Liver (tissue), 9 donors: ENCODE measurements around the gene ANKRD35. TPM values are rescaled to one million over a fixed set of nuclear protein-coding genes. Genes with fewer than 3 reads are reported as not detected.

Source experiments
- DNase-seq: peaks from one replicate; pipeline ENCODE4 v3.0.0-alpha.2; 2017; ENCODE audit warnings: low spot score
- H3K27ac ChIP-seq, 2 donors: one replicate each; pipeline ENCODE4 v1.7.0; 2013; ENCODE audit warnings: inconsistent platforms in 2 of 2, low read length in 2 of 2, control low read depth in 1 of 2, low read depth in 1 of 2, mild to moderate bottlenecking in 1 of 2
- H3K27me3 ChIP-seq, 4 donors: one replicate each; pipeline versions ENCODE4 v1.6.1 to v1.7.0; 2013; ENCODE audit warnings: low read length in 3 of 4, inconsistent platforms in 1 of 4, mild to moderate bottlenecking in 1 of 4, moderate library complexity in 1 of 4; ENCODE audit not compliant: control insufficient read depth in 4 of 4, insufficient read depth in 4 of 4
- H3K36me3 ChIP-seq, 4 donors: one replicate each; pipeline versions ENCODE4 v1.6.1 to v1.7.0; 2013; ENCODE audit warnings: low read length in 3 of 4, mild to moderate bottlenecking in 3 of 4, low read depth in 1 of 4, moderate library complexity in 1 of 4; ENCODE audit not compliant: control insufficient read depth in 4 of 4, insufficient read depth in 3 of 4
- H3K4me1 ChIP-seq, 4 donors: one replicate each; pipeline versions ENCODE4 v1.6.1 to v1.7.0; 2013; ENCODE audit warnings: low read length in 3 of 4, mild to moderate bottlenecking in 3 of 4, moderate library complexity in 1 of 4; ENCODE audit not compliant: control insufficient read depth in 4 of 4, insufficient read depth in 4 of 4
- H3K4me3 ChIP-seq, 3 donors: one replicate each; pipeline versions ENCODE4 v1.6.1 to v1.7.0; 2013; ENCODE audit warnings: low read length in 3 of 3, control low read depth in 1 of 3, low read depth in 1 of 3, mild to moderate bottlenecking in 1 of 3
- H3K9ac ChIP-seq, 2 donors: one replicate each; pipeline ENCODE4 v1.7.0; 2013; ENCODE audit warnings: low read length in 2 of 2, mild to moderate bottlenecking in 2 of 2, moderate library complexity in 2 of 2, control low read depth in 1 of 2, low read depth in 1 of 2
- H3K9me3 ChIP-seq, 4 donors: one replicate each; pipeline versions ENCODE4 v1.6.1 to v1.7.0; 2013; ENCODE audit warnings: low read length in 3 of 4; ENCODE audit not compliant: control insufficient read depth in 4 of 4
- EGR1 ChIP-seq, 2 donors: IDR thresholded peaks; 2 replicates each; pipeline ENCODE4 v1.6.1; 2016 to 2018; ENCODE audit warnings: antibody characterized with exemption in 2 of 2, low read depth in 2 of 2
- GABPA ChIP-seq, 2 donors: IDR thresholded peaks in 1 of 2; conservative IDR thresholded peaks in 1 of 2; 2 replicates each; pipeline ENCODE4 v1.6.1; 2016; ENCODE audit warnings: antibody characterized with exemption in 2 of 2, mild to moderate bottlenecking in 1 of 2, moderate library complexity in 1 of 2
- HNF4G ChIP-seq: IDR thresholded peaks from 2 replicates; pipeline ENCODE4 v1.6.1; 2016; ENCODE audit warnings: antibody characterized with exemption
- RAD21 ChIP-seq, 2 donors: IDR thresholded peaks; 2 replicates each; pipeline ENCODE4 v1.6.1; 2016; ENCODE audit warnings: antibody characterized with exemption in 2 of 2, mild to moderate bottlenecking in 2 of 2
- RXRA ChIP-seq, 2 donors: IDR thresholded peaks; 2 replicates each; pipeline ENCODE4 v1.6.1; 2017 to 2018; ENCODE audit warnings: antibody characterized with exemption in 2 of 2, mild to moderate bottlenecking in 1 of 2
- YY1 ChIP-seq: IDR thresholded peaks from 2 replicates; pipeline ENCODE4 v1.6.1; 2016; ENCODE audit warnings: antibody characterized with exemption, mild to moderate bottlenecking
- WGBS: extraction: QIAGEN DNeasy Blood & Tissue Kit; methylation state at CpG from one replicate; pipeline ENCODE4 v1.1.7; 2013; 5-methylcytosine and 5-hydroxymethylcytosine counted together
- polyA plus RNA-seq, 2 donors: library from polyadenylated mRNA; stranded (reverse) in 1 of 2; unstranded in 1 of 2; fragments of 200-250 nt in 1 of 2; fragments of >200 nt in 1 of 2; fragmentation: Nextera tagmentation in 1 of 2; extraction: Ambion mirVana in 1 of 2; gene quantifications; one replicate each; pipeline versions ENCODE4 v1.2.1 to v1.2.3, GENCODE V29; 2013 to 2015
- total RNA-seq, 2 donors: library from RNA; depleted of rRNA; stranded (reverse); fragments of >200 nt; gene quantifications; one replicate each; pipeline ENCODE4 v1.2.3, GENCODE V29; 2014
- TF ChIP-seq, protein P1 (sequence below): IDR thresholded peaks from 2 replicates; pipeline ENCODE4 v1.6.1; 2016; ENCODE audit warnings: antibody characterized with exemption, mild to moderate bottlenecking
- TF ChIP-seq, protein P2 (sequence below): IDR thresholded peaks from 2 replicates; pipeline ENCODE4 v1.6.1; 2016; ENCODE audit warnings: antibody characterized with exemption
- TF ChIP-seq, protein P3 (sequence below): IDR thresholded peaks from 2 replicates; pipeline ENCODE4 v1.6.1; 2016; ENCODE audit warnings: antibody characterized with exemption
- donor health status: healthy.
- donor health status: healthy.
- donor health status: healthy.
- donor health status: healthy.
- donor health status: healthy.

ANKRD35 gene
- total and polyA plus RNA-seq, 4 donors, result 0.05 to 1.9 (median 1.4) TPM

DNA sequence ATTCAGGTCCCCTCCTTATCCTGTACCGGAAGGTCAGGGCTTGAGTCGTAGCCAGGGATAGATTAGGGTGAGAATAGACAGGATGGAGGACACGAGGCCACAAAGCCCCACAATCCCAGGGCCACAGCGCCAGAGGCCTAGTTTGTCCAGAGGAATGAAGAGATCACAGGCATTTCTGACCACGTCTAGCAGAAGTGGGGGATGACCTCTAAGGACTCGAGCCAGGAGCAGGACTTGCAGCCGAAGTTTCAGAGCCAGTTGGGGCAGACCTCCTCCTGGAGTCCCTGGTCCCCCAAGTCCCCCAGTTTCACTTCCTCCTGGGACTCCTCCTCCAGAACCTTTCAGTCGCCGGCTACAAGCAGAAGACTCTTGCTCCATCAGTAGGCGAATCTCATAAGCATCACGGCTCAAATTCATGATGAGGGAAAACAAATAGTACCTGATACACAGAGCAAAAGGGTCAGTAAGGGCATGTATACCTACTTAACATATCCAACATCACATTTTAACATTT is 26.5 kb upstream of the ANKRD35 start:
- H3K4me1 ChIP-seq, result peaks cover 0 to 3% (median 0%) of the 10 kb centered on the region in 4 donors
- H3K27me3 ChIP-seq, result no peaks in the 10 kb centered on the region
- TF ChIP-seq RAD21 (IDR thresholded peaks at IDR 0.05), result no peak
- TF ChIP-seq, protein P1, sequence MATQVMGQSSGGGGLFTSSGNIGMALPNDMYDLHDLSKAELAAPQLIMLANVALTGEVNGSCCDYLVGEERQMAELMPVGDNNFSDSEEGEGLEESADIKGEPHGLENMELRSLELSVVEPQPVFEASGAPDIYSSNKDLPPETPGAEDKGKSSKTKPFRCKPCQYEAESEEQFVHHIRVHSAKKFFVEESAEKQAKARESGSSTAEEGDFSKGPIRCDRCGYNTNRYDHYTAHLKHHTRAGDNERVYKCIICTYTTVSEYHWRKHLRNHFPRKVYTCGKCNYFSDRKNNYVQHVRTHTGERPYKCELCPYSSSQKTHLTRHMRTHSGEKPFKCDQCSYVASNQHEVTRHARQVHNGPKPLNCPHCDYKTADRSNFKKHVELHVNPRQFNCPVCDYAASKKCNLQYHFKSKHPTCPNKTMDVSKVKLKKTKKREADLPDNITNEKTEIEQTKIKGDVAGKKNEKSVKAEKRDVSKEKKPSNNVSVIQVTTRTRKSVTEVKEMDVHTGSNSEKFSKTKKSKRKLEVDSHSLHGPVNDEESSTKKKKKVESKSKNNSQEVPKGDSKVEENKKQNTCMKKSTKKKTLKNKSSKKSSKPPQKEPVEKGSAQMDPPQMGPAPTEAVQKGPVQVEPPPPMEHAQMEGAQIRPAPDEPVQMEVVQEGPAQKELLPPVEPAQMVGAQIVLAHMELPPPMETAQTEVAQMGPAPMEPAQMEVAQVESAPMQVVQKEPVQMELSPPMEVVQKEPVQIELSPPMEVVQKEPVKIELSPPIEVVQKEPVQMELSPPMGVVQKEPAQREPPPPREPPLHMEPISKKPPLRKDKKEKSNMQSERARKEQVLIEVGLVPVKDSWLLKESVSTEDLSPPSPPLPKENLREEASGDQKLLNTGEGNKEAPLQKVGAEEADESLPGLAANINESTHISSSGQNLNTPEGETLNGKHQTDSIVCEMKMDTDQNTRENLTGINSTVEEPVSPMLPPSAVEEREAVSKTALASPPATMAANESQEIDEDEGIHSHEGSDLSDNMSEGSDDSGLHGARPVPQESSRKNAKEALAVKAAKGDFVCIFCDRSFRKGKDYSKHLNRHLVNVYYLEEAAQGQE, result no peak
- TF ChIP-seq YY1, result no peak
- no peak for TF ChIP-seq EGR1 (IDR thresholded peaks at IDR 0.05; ENCODE audit: low read depth in 2 of 2)
- TF ChIP-seq, protein P2, sequence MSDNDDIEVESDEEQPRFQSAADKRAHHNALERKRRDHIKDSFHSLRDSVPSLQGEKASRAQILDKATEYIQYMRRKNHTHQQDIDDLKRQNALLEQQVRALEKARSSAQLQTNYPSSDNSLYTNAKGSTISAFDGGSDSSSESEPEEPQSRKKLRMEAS, result no peak
- no peak for TF ChIP-seq GABPA (IDR thresholded peaks at IDR 0.05 in 1 of 2, conservative IDR thresholded peaks at IDR 0.05 in 1 of 2)
- no peak overlapping the region for H3K4me3 ChIP-seq
- no peak overlapping the region for H3K27ac ChIP-seq
- H3K9me3 ChIP-seq, result no peaks in the 10 kb centered on the region
- 83% methylated on average over 11 of the region's 11 CpGs for WGBS
- peaks cover 7 to 20% (median 14%) of the 10 kb centered on the region in 4 donors for H3K36me3 ChIP-seq
- no peak overlapping the region for H3K9ac ChIP-seq
- no peak for DNase-seq

DNA sequence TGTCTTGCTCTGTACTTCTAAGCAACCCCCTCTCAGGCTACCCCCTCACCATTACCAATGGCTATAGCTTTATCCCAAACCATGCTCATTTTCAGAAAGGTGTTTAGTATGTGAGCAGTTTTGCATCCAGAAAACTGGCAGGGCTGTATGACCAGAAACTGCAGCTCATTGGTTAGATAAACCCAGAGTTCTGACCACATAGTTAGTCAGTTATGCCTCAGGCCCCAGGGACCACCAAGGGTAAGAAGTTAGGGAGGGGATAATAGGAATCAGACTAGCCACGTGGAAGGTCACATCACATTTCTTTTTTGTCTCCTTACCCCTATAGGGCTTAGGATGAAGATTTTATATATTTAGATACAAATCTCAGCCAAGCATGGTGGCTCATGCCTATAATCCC is 23.0 kb upstream of the ANKRD35 start:
- Histone ChIP-seq H3K27ac (no peak overlapping the region), H3K36me3 (peaks cover 4 to 13% (median 10%) of the 10 kb centered on the region in 4 donors), H3K9ac (no peak overlapping the region), H3K27me3 (no peaks in the 10 kb centered on the region), H3K4me3 (no peak overlapping the region), H3K4me1 (no peaks in the 10 kb centered on the region), H3K9me3 (no peaks in the 10 kb centered on the region)
- no peak for DNase-seq
- 81% methylated on average over 1 of the region's 1 CpG for WGBS
- no peak for TF ChIP-seq GABPA (IDR thresholded peaks at IDR 0.05 in 1 of 2, conservative IDR thresholded peaks at IDR 0.05 in 1 of 2)
- TF ChIP-seq RXRA (IDR thresholded peaks at IDR 0.05), result no peak
- TF ChIP-seq, protein P3, sequence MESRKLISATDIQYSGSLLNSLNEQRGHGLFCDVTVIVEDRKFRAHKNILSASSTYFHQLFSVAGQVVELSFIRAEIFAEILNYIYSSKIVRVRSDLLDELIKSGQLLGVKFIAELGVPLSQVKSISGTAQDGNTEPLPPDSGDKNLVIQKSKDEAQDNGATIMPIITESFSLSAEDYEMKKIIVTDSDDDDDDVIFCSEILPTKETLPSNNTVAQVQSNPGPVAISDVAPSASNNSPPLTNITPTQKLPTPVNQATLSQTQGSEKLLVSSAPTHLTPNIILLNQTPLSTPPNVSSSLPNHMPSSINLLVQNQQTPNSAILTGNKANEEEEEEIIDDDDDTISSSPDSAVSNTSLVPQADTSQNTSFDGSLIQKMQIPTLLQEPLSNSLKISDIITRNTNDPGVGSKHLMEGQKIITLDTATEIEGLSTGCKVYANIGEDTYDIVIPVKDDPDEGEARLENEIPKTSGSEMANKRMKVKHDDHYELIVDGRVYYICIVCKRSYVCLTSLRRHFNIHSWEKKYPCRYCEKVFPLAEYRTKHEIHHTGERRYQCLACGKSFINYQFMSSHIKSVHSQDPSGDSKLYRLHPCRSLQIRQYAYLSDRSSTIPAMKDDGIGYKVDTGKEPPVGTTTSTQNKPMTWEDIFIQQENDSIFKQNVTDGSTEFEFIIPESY, result no peak
- no peak for TF ChIP-seq RAD21 (IDR thresholded peaks at IDR 0.05)
- TF ChIP-seq, protein P1, result no peak
- TF ChIP-seq HNF4G, result no peak
- TF ChIP-seq EGR1 (IDR thresholded peaks at IDR 0.05; ENCODE audit: low read depth in 2 of 2), result no peak
